Measurements from ENCODE around the gene IRF2.
"Not testable (repeated sequence)": the region's sequence is repeated elsewhere in the genome, so short reads cannot be mapped to it uniquely, and the experiment has no call there.

Gene IRF2

GRCh38 chr4:184389978-184390900 lies 84.1 kb downstream of the IRF2 start:
- no peak for DNase-seq (ENCODE audit: low read depth in 2 of 2)

- no peak for DNase-seq (ENCODE audit: low read depth in 2 of 2)
Observed at GRCh38 chr4:184388106-184388505, 86.2 kb downstream of the IRF2 start.

DNA sequence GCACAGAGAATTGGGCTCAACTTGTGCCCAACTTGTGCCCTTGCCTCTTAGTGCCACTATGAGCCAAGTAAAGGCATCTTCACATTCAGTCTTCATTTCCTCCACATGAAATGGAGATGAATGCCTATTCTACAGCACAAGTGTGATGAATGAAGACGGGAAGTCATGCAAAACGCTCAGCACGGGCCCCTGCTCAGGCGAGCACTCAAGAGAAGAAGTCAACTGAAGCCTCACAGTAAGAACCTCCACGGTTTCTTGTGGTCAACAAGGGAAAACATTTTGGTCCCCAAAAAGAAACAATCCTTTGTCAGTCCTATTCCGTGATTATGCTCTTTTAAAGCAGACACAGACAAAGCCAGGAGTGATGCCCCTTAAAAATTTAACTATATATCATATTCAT lies 87.0 kb downstream of the IRF2 start:
- no peak for DNase-seq (ENCODE audit: low read depth in 2 of 2)

DNA sequence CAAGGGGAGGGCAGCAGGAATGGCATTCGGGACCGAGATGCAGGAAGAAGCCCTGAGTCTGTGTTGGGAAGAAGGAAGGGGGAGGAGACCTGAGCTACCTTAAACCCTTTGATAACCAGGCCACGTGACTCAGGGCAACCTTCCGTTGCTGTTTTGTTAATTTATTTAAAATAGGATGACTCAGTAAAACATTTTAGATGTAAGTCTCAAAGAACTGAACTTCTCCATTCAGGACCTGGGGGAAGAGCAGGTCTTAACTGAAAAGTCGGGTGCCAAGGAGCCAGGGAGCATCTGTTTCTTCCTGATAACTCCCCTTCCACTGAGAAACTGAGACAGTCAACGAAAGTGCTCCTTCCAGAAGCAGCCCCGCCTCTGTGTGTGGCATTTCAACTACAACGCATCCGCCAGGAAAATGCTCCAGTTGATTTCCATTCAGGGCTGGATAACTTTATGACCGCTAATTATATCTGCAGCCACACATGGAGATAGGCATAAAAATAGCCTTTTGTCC lies 88.0 kb downstream of the IRF2 start:
- no peak for DNase-seq (ENCODE audit: low read depth in 2 of 2)

- DNase-seq (ENCODE audit: low read depth in 2 of 2): no peak
Observed at GRCh38 chr4:184385705-184386141, 88.6 kb downstream of the IRF2 start.

- DNase-seq (ENCODE audit: low read depth in 2 of 2): no peak
Observed at GRCh38 chr4:184384810-184385557, 89.4 kb downstream of the IRF2 start.

DNA sequence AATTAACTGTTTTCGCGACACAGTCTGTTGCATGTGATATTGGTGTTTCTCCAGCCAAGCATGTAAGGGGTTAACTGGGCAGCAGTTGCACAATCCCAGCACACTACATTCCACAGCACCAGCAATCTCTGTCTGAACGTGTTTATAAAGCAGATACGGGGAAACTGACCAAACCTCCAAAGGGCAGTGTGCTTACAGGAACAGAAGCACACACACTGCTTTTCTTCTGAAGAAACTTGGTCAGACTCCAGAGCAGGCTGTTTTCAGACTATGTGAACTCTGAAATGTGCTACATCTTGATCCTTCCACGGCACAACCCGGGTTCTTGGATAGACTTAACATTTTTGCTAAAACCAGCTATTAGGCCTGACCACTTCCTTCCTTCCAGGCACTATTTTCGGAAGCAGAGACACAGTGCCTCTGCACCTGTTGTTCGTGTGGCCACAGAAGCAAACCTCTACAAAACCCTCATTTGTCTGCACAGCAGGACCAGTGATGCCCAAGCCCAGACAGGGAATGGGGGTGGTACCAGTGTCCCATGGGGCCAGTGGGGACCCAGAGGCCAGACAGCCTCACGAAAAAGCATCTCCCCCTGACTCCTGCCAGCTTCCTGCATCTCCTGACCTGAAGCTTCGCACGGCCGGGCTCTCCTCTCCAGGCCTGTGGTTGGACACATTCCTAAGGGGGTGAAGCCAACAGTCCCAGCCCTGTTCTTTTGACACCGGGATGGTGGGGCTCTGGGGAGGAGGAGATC lies 90.1 kb downstream of the IRF2 start:
- DNase-seq (ENCODE audit: low read depth in 2 of 2): no peak

- no peak for DNase-seq (ENCODE audit: low read depth in 2 of 2)
Observed at GRCh38 chr4:184383497-184384055, 90.8 kb downstream of the IRF2 start.

DNA sequence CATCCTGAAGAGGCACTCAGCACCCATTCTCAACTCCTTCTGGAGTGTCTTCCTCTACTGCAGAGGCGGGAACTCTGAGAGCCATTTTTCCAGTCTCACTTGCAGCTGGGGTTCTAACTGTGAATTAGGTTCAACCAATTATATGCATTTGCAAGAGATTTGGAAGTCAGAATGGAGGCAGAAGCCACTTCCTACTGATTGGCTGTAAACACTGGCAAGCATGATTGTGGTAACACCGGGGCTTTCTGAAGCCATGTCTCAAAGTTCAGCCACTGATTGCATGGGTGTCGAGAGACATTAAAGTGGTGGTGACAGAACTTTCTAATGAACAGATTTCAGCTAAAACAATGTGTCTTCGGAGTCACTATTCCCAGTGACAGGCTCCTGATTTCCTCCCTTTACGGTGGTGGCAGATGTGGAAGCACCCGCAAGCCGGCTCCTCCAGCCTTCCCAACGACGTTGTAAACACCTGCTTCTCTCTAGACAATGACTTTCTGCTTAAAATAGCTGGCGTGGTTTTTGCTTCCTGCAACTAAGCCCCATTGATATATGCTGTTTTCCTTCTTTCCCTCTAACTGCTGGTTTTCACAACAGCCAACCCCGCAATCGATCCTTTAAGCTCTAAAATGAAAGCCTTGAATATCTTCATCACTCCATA lies 92.0 kb downstream of the IRF2 start:
- DNase-seq (ENCODE audit: low read depth in 2 of 2): no peak

DNA sequence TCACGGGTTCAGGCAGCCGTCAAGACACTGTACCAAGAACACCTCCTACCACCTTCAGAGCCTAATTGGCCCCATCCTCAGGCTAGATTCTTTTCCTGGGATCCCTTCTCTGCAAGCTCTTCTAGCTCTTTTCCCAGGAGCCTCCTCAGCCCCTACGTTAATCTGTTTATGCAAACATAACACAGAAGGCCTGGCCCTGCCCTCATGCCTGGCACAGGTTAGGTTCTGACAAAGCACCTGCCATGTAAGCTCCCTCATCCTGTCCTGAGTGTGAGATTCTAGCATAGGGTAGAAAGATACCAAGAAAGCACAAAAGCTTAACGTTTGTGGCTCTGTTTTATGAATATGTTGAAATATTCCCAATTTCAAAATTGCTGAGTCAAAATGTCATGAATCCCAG lies 93.6 kb downstream of the IRF2 start:
- no peak for DNase-seq (ENCODE audit: low read depth in 2 of 2)

DNA sequence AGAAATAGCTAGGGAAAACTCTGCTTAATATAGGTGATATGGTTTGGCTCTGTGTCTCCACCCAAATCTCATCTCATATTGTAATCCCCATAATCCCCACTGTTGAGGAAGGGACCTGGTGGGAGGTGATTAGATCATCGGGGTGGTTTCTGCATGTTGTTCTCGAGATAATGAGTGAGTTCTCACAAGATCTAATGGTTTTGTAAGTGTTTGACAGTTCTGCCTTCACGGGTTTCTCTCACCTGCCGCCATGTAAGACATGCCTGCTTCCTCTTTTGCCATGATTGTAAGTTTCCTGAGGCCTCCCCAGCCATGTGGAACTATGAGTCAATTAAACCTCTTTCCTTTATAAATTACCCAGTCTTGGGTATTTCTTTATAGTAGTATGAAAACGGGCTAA lies 94.1 kb downstream of the IRF2 start:
- DNase-seq (ENCODE audit: low read depth in 2 of 2): not testable (repeated sequence)

DNA sequence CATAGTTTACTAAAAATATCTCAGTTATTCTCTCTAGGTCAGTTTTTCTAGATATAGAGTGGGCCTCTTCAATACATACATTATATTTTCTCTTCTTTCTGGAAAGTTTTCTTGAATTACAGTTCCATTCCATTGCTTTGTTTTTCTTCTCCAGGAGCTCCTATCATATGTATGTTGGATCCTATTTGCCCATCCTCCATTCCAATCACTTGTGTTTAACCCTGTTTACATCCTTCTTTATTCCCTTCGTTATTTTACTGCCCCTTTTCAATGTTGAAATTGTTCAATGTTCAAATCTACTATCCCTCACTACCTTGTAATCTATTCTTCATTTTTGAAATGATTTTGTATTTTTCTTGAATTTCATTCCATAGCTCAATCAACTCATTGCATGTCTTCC lies 97.4 kb downstream of the IRF2 start:
- DNase-seq (ENCODE audit: low read depth in 2 of 2): no peak

DNA sequence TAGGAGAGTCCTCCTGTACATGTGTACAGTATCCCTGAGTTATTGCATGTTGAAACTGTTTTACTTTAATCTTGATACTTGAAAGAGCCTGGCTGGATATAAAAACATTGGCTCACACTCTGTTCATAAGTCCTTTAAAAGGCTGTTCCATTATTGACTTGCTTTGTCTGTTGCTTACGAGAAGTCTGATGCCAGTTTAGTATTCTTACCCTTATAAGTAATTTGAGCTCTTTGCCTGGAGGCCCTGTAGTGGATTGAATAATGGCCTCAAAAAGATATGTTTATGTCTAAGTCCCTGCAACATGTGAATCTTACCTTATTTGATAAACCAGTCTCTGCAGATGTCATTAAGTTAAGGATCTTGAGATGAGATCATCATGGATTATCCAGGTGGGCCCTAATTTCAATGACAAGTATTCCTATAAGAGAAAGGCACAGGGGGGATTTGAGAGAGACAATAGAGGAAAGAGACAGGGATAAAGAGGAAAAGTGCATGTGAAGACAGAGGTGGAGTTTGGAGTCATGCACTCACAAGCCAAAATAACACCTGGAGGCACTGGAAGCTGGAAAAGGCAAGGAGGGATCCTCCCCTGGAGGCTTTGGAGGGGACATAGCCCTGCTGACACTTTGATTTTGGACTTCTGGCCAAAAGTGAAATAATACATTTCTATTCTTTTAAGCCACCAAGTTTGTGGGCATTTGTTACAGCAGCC lies 98.1 kb downstream of the IRF2 start:
- DNase-seq (ENCODE audit: low read depth in 2 of 2): no peak

DNA sequence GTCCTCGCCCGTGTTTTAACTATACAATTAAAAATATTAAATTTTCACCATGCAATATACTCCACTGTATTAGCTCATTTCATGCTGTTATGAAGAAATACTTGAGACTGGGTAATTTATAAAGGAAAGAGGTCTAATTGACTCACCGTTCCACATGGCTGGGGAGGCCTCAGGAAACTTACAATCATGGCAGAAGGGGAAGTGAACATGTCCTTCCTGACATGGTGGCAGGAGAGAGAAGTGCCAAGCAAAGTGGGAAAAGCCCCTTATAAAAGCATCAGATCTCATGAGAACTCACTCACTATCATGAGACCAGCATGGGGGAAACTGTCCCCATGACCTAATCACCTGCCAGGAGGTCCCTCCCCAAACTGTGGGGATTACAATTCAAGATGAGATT lies 98.7 kb downstream of the IRF2 start:
- DNase-seq (ENCODE audit: low read depth in 2 of 2): not testable (repeated sequence)

- no peak for DNase-seq (ENCODE audit: low read depth in 2 of 2)
Observed at GRCh38 chr4:184375027-184375426, 99.3 kb downstream of the IRF2 start.

DNA sequence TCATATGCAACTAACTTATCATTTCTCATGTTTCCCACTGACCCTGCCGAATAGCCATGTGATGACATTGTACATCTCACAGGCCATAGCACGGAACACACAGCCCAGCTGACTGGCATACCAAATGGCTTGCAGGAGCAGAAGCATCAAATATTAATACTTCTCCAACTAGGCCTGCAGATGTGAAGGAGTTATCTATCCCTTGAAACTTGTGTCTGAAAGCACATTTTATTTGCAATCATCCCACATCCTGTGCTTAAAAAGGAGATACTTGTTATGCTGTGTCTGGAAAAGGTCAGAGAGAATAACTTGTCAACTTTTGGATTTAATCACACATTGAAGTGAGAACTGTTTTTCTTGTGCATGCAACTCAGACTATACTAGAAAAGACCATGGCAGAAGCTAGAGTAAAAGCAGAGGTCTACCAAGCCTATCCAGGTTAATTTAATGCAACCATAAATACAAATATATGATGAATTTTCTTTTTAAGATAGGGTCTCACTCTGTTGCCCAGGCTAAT lies 100.4 kb downstream of the IRF2 start:
- no peak for DNase-seq (ENCODE audit: low read depth in 2 of 2)

DNA sequence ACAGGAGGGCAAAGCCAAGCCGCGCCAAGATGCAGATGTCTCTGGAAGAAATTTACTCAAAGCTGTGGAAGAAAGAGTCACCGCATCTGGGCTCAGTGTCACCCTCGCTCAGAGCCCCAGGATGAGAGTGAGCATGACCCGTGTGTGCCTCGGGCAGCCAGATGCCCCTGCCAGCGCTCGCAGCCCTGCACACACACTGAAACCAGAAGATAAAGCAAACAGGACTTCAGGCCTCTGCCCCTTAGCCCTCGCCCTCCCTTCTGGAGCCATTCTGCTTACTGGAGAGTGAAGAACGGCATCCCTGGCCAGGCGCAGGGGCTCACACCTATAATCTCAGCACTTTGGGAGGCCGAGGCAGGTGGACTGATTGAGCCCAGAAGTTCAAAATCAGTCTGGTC lies 103.0 kb downstream of the IRF2 start:
- DNase-seq (ENCODE audit: low read depth in 2 of 2): no peak

DNA sequence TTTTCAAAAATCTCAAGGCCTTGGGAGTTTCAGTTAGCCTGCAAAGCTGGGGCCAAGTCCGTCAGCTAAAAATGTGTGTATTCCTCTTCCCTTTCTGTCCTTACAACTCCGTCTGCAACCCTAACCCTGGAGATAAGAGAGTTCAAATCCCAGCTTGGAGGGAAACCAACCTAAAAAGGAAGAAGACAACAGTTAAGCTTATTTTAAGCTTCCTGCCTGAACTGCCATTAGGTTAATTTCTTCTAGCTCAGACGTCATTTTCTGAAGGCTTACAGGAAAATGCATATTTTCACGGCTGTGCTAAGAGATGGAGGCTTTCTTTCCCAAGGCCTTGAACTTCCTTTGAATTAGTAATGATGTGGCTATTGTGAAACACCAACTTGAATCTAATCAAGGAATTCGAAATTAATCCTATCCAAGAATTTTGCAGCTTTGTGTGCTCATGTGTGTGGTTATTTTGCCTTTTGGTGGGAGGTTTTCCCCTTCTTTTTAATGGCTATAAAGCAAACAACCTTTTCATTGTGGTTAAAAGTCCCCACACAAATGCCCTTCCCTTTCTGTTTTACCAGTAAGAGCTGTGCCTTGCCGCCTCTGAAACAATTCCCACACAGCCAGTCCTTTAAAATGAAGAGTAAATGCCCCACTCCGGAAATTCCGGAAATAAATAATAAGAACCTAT lies 103.5 kb downstream of the IRF2 start:
- DNase-seq (ENCODE audit: low read depth in 2 of 2): no peak

GRCh38 chr4:184369871-184370270 lies 104.5 kb downstream of the IRF2 start:
- no peak for DNase-seq (ENCODE audit: low read depth in 2 of 2)

DNA sequence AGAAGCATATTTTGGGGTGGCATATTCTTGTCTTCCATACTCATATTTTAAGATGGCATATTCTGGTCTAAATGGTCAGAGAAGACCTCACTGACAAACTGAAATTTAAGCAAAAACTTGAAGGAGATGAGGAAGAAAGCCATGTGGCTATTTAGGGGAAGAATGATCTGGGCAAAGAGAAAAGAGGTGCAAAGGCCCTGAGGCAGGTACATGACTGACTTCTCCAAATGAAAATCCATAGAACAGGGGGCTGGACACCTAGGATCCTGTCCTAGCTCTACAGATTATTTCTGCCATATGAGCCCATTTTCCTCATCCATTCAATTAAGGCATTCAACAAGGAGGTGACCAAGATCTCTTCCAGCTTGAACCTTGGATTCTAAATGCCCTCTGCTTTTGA lies 105.6 kb downstream of the IRF2 start:
- DNase-seq (ENCODE audit: low read depth in 2 of 2): no peak
